ENCODE data around the gene RPL26.

RPL26 gene

DNA sequence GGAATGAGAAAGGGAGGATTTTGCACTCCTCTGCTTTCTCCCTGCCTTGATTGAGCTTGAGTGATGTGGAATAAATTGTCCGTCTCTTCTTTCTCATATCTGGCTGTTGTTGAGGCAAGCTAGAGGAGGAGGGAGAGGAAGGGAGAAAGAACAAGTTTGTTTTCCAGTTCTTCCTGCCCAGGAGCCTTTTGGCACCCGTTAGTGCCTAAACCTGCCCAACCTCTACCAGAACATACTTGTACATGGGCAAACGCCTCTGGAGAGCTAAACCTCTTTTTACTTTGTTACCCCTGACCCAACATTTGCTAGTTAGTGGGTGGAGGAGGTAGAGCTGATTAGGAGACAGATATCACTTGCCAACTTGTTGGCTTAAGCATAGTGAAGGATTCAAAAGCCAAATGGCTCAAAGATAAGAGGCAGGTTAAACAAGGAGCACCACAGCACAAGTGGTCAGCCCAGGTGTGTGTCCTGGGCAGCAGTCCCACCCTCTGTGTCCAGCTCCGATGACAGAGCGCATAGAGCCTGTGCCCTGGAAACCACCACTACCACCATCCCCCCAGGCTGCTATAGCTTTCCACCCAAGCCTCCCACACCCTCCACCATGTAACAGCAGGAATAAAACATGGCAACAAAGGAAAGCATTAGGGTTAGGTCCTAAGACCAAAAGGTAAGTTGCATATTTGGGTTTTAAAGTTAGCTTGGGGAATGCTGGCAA, 36.9 kb downstream of the RPL26 start:
- no peak for DNase-seq (ENCODE audit: low spot score)
- TF ChIP-seq, protein P1, sequence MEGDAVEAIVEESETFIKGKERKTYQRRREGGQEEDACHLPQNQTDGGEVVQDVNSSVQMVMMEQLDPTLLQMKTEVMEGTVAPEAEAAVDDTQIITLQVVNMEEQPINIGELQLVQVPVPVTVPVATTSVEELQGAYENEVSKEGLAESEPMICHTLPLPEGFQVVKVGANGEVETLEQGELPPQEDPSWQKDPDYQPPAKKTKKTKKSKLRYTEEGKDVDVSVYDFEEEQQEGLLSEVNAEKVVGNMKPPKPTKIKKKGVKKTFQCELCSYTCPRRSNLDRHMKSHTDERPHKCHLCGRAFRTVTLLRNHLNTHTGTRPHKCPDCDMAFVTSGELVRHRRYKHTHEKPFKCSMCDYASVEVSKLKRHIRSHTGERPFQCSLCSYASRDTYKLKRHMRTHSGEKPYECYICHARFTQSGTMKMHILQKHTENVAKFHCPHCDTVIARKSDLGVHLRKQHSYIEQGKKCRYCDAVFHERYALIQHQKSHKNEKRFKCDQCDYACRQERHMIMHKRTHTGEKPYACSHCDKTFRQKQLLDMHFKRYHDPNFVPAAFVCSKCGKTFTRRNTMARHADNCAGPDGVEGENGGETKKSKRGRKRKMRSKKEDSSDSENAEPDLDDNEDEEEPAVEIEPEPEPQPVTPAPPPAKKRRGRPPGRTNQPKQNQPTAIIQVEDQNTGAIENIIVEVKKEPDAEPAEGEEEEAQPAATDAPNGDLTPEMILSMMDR (IDR thresholded peaks at IDR 0.05; ENCODE audit: extremely low read depth, insufficient read depth, missing control alignments): no peak
- in situ Hi-C loops (cut with MboI; ENCODE audit: low pct_unique_long_range_greater_than_20kb, low sequenced_read_pairs, unreplicated experiment): no loop called here

DNA sequence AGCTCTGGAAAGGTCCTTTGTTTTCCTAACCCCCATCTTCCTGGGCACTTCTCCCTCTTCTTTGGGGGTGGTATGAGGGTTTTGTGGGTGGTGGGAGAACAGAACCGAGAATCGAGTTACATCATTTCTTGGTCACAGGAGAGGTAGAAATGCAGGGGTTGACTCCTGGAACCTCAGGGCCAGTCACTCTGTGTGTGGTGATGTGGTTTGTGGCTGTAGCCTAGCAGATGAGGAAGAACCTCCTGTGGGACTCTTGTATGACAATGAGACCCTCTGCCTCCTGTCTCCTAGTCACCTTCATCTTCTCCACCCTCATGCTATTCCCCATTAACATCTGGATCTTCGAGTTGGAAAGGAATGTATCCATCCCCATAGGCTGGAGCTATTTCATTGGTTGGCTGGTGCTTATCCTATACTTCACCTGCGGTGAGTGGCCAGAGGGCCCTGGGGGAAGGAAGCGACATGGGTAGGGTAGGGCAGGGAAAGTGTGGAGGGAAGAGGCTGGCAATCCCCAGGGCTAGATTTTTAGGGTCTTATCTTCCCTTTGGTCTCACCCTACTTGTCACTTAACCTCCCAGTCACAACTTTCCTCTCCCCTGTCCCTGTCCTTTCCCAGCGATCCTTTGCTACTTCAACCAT, 37.8 kb downstream of the RPL26 start:
- in situ Hi-C loops (cut with MboI; ENCODE audit: low pct_unique_long_range_greater_than_20kb, low sequenced_read_pairs, unreplicated experiment): no loop called here
- DNase-seq (ENCODE audit: low spot score): no peak
- TF ChIP-seq, protein P1 (IDR thresholded peaks at IDR 0.05; ENCODE audit: extremely low read depth, insufficient read depth, missing control alignments): no peak

DNA sequence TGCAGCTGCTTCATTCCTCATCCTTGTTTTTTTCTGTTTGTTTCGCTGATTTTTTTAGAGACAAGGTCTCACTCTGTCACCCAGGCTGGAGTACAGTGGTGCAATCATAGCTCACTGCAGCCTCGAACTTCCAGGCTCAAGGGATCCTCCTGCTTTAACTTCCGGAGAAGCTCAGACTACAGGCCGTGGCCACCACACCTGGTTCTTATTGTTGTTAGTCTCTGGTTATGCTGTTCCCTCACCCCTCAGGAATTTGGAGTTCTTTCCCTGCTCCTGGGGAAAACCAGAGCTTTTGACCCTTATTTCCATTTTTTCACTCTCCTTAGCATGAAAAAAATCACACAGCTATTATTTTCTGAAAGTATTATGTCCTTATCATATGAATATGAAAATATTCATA, 41.5 kb downstream of the RPL26 start:
- in situ Hi-C loops (cut with MboI; ENCODE audit: low pct_unique_long_range_greater_than_20kb, low sequenced_read_pairs, unreplicated experiment): no loop called here
- TF ChIP-seq, protein P1 (IDR thresholded peaks at IDR 0.05; ENCODE audit: extremely low read depth, insufficient read depth, missing control alignments): no peak

DNA sequence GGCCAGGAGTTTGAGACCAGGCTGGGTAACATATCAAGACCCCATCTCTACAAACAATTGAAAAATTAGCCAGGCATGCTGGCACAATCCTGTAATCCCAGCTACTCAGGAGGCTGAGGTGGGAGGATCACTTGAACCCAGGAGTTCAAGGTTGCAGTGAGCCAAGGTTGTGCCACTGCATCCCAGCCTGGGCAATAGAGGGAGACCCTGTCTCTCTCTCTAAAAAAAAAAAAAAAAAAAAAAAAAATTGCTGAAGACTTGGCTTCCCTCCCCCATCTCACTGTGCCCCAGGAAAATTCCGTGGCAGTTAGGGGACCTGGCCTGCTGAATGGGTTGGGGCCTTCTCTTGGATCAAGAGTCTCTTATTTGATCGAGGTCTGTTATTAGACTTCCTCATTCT, 43.5 kb downstream of the RPL26 start, which contains the start of gene ODF4:
Gene ODF4 (plus strand): TSS at position 301 of the 400 bp plus-strand sequence. CDS start 212 bp downstream, outside the sequence.
- TF ChIP-seq, protein P1 (IDR thresholded peaks at IDR 0.05; ENCODE audit: extremely low read depth, insufficient read depth, missing control alignments): no peak
- in situ Hi-C loops (cut with MboI; ENCODE audit: low pct_unique_long_range_greater_than_20kb, low sequenced_read_pairs, unreplicated experiment): no loop called here
- DNase-seq (ENCODE audit: low spot score): no peak

More for the DNA sequence above, 41.5 kb downstream of the RPL26 start:
- DNase-seq (ENCODE audit: low spot score): no peak

DNA sequence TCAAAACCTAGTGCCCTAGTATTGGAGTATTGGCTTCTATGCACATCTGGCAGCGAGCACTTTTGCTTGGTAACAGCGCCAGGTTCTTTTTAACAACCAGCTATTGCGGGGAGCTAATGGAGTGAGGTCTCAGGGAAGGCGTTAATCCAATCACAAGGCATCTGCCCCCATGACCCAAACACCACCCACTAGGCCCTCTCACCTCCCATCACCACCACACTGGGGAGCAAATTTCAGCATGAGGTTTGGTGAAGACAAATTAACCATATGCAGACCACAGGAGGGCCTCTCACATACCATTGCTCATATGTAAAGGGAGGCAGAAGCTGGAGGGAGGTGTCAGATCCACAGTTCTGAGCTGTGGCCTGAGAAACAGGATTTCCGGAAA, 44.2 kb downstream of the RPL26 start:
- no peak for DNase-seq (ENCODE audit: low spot score)
- in situ Hi-C loops (cut with MboI; ENCODE audit: low pct_unique_long_range_greater_than_20kb, low sequenced_read_pairs, unreplicated experiment): no loop called here
- TF ChIP-seq, protein P1 (IDR thresholded peaks at IDR 0.05; ENCODE audit: extremely low read depth, insufficient read depth, missing control alignments): no peak

DNA sequence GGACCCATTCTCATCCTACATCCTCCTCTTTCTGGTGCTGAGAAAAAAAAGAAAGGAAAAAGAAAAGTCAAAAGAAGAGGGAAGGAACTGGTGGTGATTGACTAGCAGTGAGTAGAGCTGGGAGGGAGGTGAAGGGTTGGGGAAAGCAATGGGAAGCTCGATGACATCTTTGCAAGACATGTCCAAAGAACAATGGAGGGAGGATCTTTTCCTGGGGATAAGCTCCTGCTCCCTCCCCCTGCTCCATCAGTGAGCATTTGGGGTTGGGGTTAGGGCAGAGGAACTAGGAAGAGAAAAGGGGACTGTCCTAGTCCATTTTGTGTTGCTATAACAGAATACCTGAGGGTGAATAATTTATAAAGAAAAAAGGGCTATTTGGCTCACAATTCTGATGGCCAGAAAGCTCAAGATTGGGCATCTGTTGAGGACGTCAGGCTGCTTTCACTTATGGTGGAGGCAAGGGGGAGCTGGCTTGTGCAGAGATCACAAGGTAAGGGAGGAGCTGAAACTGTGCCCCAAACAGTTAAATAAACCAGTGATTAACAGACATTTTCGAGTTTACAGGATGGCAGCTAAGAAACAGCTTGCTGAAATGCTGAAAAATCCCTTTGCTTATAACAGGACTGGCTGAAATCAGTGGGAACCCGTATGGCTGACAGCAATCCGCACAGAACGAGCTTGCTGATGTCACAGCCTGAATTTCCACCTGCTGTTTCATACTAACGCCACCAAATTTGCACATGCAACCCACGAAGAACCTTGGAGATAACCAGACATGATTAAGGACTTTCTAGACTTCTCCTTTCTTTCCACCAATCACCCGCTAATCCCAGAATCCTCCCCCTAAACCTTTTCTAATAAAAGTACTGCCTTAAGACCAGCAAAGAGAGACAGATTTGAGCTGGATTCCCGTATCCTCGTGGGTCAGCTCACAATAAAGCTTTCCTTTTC, 44.9 kb downstream of the RPL26 start:
- in situ Hi-C loops (cut with MboI; ENCODE audit: low pct_unique_long_range_greater_than_20kb, low sequenced_read_pairs, unreplicated experiment): no loop called here
- TF ChIP-seq, protein P1 (IDR thresholded peaks at IDR 0.05; ENCODE audit: extremely low read depth, insufficient read depth, missing control alignments): no peak
- no peak for DNase-seq (ENCODE audit: low spot score)
